Ishikawa (cell line): ENCODE results near the gene SCFD2.

ENCODE experiments used
- CEBPB ChIP-seq: IDR thresholded peaks from 2 replicates; pipeline ENCODE4 v1.6.1; 2012
- CREB1 ChIP-seq: IDR thresholded peaks from 2 replicates; pipeline ENCODE4 v1.6.1; 2012; ENCODE audit warnings: low read depth
- EGR1 ChIP-seq: IDR thresholded peaks from 2 replicates; pipeline ENCODE4 v1.6.1; 2012
- EP300 ChIP-seq: IDR thresholded peaks from 2 replicates; pipeline ENCODE4 v1.6.1; 2012; ENCODE audit warnings: borderline replicate concordance
- FOXM1 ChIP-seq: IDR thresholded peaks from 2 replicates; pipeline ENCODE4 v1.6.1; 2012; ENCODE audit warnings: low read depth, borderline replicate concordance
- NFIC ChIP-seq: IDR thresholded peaks from 2 replicates; pipeline ENCODE4 v1.6.1; 2012
- RAD21 ChIP-seq: IDR thresholded peaks from 2 replicates; pipeline ENCODE4 v1.6.1; 2012; ENCODE audit warnings: low read depth
- TAF1 ChIP-seq: IDR thresholded peaks from 2 replicates; pipeline ENCODE4 v1.6.1; 2012; ENCODE audit warnings: low read depth, mild to moderate bottlenecking
- TCF12 ChIP-seq: IDR thresholded peaks from 2 replicates; pipeline ENCODE4 v1.6.1; 2012; ENCODE audit warnings: low read depth
- TEAD4 ChIP-seq: IDR thresholded peaks from 2 replicates; pipeline ENCODE4 v1.6.1; 2012
- YY1 ChIP-seq: IDR thresholded peaks from 2 replicates; pipeline ENCODE4 v1.6.1; 2012; ENCODE audit warnings: low read depth
- ZBTB7A ChIP-seq: IDR thresholded peaks from 2 replicates; pipeline ENCODE4 v1.6.1; 2012; ENCODE audit warnings: low read depth
- TF ChIP-seq, protein P1 (sequence below): IDR thresholded peaks from 2 replicates; pipeline ENCODE4 v1.6.1; 2012
- TF ChIP-seq, protein P2 (sequence below): IDR thresholded peaks from 2 replicates; pipeline ENCODE4 v1.6.1; 2012
- TF ChIP-seq, protein P3 (sequence below): IDR thresholded peaks from 2 replicates; pipeline ENCODE4 v1.6.1; 2012; ENCODE audit warnings: low read depth, mild to moderate bottlenecking

SCFD2 gene

DNA sequence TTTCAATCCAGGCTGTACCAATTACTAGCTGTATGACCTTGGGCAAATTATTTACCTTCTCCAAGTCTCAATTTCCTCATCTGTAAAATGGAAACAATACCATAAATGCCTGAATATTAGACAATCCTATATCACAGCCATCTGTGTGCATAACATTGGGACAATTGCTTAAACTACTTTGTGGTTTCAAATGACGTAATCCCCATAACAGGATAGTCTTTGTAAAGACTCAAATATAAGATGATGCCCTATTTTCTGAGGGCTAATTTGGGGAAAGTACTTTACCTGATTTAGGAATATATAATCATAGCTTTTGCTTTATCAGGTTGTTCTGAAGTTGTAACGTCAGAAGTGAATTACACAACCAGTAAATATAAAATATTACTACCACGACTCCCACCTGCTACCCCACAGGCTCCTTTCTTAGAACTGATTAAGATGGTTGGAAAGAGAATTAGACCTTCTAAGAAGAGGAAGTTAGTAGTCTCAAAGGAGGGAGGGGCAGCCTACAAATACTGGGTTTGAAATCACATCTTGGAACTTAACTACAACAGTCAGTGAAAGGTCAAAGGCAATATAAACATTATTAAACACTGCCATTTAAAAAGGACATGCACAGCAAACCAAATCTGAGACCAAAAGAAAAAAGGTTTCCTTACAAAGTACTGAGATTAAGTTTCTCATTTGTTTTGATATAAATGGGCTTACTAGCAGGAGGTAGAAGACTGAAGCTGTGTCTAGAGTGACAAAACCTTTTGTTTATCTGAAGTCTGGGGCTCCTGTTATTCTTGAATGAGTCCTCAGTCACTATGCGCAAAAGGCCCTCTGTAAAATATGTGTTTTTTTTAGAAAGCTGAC, 215.0 kb downstream of the SCFD2 start:
- TF ChIP-seq TCF12 (no peak), ZBTB7A (no peak), YY1 (no peak), TAF1 (no peak), TEAD4 (no peak), EP300 (no peak), CEBPB (no peak), EGR1 (no peak), RAD21 (no peak), FOXM1 (no peak), CREB1 (no peak)
- TF ChIP-seq, protein P1, sequence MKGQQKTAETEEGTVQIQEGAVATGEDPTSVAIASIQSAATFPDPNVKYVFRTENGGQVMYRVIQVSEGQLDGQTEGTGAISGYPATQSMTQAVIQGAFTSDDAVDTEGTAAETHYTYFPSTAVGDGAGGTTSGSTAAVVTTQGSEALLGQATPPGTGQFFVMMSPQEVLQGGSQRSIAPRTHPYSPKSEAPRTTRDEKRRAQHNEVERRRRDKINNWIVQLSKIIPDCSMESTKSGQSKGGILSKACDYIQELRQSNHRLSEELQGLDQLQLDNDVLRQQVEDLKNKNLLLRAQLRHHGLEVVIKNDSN = no peak
- TF ChIP-seq, protein P2, sequence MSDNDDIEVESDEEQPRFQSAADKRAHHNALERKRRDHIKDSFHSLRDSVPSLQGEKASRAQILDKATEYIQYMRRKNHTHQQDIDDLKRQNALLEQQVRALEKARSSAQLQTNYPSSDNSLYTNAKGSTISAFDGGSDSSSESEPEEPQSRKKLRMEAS = no peak
- TF ChIP-seq, protein P3, sequence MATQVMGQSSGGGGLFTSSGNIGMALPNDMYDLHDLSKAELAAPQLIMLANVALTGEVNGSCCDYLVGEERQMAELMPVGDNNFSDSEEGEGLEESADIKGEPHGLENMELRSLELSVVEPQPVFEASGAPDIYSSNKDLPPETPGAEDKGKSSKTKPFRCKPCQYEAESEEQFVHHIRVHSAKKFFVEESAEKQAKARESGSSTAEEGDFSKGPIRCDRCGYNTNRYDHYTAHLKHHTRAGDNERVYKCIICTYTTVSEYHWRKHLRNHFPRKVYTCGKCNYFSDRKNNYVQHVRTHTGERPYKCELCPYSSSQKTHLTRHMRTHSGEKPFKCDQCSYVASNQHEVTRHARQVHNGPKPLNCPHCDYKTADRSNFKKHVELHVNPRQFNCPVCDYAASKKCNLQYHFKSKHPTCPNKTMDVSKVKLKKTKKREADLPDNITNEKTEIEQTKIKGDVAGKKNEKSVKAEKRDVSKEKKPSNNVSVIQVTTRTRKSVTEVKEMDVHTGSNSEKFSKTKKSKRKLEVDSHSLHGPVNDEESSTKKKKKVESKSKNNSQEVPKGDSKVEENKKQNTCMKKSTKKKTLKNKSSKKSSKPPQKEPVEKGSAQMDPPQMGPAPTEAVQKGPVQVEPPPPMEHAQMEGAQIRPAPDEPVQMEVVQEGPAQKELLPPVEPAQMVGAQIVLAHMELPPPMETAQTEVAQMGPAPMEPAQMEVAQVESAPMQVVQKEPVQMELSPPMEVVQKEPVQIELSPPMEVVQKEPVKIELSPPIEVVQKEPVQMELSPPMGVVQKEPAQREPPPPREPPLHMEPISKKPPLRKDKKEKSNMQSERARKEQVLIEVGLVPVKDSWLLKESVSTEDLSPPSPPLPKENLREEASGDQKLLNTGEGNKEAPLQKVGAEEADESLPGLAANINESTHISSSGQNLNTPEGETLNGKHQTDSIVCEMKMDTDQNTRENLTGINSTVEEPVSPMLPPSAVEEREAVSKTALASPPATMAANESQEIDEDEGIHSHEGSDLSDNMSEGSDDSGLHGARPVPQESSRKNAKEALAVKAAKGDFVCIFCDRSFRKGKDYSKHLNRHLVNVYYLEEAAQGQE = no peak

DNA sequence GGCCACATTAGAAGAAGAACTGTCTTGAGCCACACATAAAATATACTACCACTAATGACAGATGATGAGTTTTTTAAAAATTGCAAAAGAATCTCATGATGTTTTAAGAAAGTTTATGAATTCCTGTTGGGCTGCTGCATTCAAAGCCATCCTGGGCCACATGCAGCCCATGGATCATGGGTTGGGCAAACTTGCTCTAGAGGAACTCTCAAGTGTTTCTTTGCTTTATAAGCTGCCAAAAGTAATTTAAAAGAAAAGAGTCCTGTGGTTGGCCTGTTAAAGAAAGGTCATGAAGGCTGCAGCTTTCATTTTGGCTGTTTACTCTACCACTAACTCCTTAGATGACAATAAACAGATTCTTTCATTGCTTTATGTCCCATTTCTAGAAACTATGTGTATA, 218.2 kb downstream of the SCFD2 start:
- TF ChIP-seq TAF1 (no peak), EP300 (no peak)
- TF ChIP-seq, protein P1 = no peak

DNA sequence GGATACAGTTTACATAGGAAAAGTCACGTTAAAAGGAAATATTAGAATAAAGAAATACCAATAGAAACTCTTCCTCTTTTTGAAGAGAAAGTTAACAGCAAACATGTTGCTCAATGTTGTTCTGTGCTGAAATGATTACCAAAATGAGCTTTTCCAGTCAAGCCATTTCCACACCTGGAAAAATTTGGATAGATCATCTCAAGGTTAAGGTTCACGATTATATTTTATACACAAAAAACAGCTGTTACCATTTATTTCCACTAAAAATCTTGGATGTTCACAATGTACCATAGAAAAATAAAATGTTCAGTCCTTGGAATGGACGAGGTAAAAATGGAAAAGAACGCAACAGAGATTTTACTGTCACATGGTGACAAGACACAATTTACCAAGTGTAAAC, 218.7 kb downstream of the SCFD2 start:
- TF ChIP-seq FOXM1 = no peak

DNA sequence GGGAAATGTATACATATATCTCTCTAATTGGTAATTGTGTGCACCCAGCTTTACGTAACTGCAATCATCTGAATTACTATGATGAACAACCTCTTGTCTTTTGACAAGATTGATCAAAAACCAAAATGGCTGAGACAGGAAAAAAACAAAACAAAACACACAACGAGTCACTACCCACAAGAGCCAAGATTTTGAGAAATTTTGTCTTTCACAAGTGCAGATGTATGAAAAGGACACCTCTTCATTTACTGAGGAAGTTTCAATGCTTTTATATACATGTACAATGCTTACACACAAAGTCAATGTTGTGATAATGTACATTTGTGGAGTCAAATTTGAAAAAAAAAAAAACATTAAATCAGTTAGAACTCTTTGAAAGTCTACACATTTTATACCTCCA, 224.6 kb downstream of the SCFD2 start:
- TF ChIP-seq, protein P1 = no peak
- TF ChIP-seq, protein P2 = no peak
- TF ChIP-seq NFIC (no peak), RAD21 (no peak), FOXM1 (no peak), TAF1 (no peak), EGR1 (no peak), YY1 (no peak), TEAD4 (no peak), EP300 (no peak), CREB1 (no peak), TCF12 (no peak), ZBTB7A (no peak)
- TF ChIP-seq, protein P3 = no peak

DNA sequence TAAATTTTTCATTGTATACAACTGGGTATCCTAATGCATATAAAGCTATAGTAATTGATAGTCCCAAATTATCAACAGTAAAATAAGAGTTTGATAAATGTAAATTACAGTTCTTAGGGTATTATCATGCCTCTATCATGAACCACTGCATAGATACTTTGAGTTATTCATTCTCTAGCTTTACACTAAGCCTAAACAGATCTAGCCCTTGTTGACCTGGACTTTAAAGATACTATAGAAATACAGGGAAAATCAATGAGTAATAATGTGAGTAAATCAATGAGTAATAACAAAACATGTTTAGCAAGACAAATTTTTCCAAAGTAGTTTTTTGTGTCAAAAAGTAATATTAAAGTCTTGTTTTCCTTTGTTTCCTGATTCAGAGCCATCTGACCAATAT, 228.4 kb downstream of the SCFD2 start:
- TF ChIP-seq CEBPB (no peak), ZBTB7A (no peak)
- TF ChIP-seq, protein P2 = no peak

DNA sequence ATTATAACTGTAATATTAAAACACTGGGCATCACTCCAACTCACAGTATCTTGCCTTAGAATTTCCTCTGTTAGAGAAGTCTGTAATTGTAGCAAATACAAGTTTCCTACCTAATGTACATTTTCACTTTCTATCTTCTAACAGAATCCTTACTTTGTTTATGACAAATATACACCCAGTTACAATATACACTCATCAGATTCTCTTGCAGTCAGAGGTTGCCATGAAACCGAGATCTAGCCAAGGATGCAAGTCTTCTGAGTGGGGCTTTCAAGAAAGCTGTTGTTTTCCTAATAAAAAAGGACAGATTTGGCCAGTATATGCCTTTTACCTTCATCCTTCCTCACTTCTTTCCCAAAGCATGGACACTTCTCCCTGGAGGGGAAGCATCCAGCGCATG, 228.9 kb downstream of the SCFD2 start:
- TF ChIP-seq ZBTB7A (no peak), TEAD4 (no peak), CREB1 (no peak), TCF12 (no peak), YY1 (no peak), RAD21 (no peak), CEBPB (no peak), NFIC (no peak), FOXM1 (no peak)
- TF ChIP-seq, protein P3 = no peak
- TF ChIP-seq, protein P1 = no peak
- TF ChIP-seq, protein P2 = no peak
